GM19324 (cell line): ENCODE measurements around the gene VWA3B.
"Not testable (repeated sequence)": the region's sequence is repeated elsewhere in the genome, so short reads cannot be mapped to it uniquely, and the experiment has no call there.

Experiments used
- ATAC-seq: cut with Tn5 transposase; IDR thresholded peaks from one replicate; pipeline ENCODE4 v1.9.1; 2021; ENCODE audit warnings: mild to moderate bottlenecking, moderate library complexity; ENCODE audit not compliant: unreplicated experiment, low FRiP score

The VWA3B gene

GRCh38 chr2:98320171-98320570, 233.2 kb downstream of the VWA3B start:
- ATAC-seq = not testable (repeated sequence)

GRCh38 chr2:98324181-98324580, 237.2 kb downstream of the VWA3B start:
- no peak for ATAC-seq

GRCh38 chr2:98327776-98328175, 240.8 kb downstream of the VWA3B start:
- no peak for ATAC-seq

- ATAC-seq = no peak
Observed at GRCh38 chr2:98329549-98329948, 242.6 kb downstream of the VWA3B start.

GRCh38 chr2:98332989-98333388, 246.0 kb downstream of the VWA3B start:
- ATAC-seq = no peak

- ATAC-seq = no peak
Observed at GRCh38 chr2:98333922-98334321, 247.0 kb downstream of the VWA3B start.

GRCh38 chr2:98334439-98335078, 247.6 kb downstream of the VWA3B start:
- ATAC-seq = no peak

- ATAC-seq = no peak
Observed at GRCh38 chr2:98335271-98335670, 248.3 kb downstream of the VWA3B start.

GRCh38 chr2:98341241-98341640, 254.3 kb downstream of the VWA3B start:
- no peak for ATAC-seq

GRCh38 chr2:98343285-98343684, 256.3 kb downstream of the VWA3B start:
- no peak for ATAC-seq

GRCh38 chr2:98346311-98347236, 259.6 kb downstream of the VWA3B start, which contains the start of gene CNGA3:
TSS of gene CNGA3 (plus strand) at chr2:98346456. CDS start at chr2:98369976, 23,520 bp downstream.
- no peak for ATAC-seq

GRCh38 chr2:98347298-98348065, 260.5 kb downstream of the VWA3B start:
- no peak for ATAC-seq

GRCh38 chr2:98348066-98348561, 261.1 kb downstream of the VWA3B start:
- ATAC-seq = no peak

GRCh38 chr2:98350411-98350810, 263.4 kb downstream of the VWA3B start:
- ATAC-seq = no peak

GRCh38 chr2:98355881-98356280, 268.9 kb downstream of the VWA3B start:
- no peak for ATAC-seq

GRCh38 chr2:98356729-98357128, 269.8 kb downstream of the VWA3B start:
- ATAC-seq = no peak

- no peak for ATAC-seq
Observed at GRCh38 chr2:98357849-98358248, 270.9 kb downstream of the VWA3B start.

- ATAC-seq = no peak
Observed at GRCh38 chr2:98359986-98360385, 273.0 kb downstream of the VWA3B start.
